HG03520 (cell line): ENCODE measurements around the gene WFDC2.

Experiments
- ATAC-seq: cut with Tn5 transposase; IDR thresholded peaks from one replicate; pipeline ENCODE4 v1.9.1; 2021; ENCODE audit warnings: mild to moderate bottlenecking, moderate library complexity; ENCODE audit not compliant: unreplicated experiment

The WFDC2 gene

GRCh38 chr20:45469336-45470261, at the start of gene WFDC2:
TSS of gene WFDC2 (plus strand) at chr20:45469753. CDS start at chr20:45469782, 29 bp downstream.
- ATAC-seq, result no peak

- no peak for ATAC-seq
Measured at GRCh38 chr20:45420125-45420524, 49.4 kb upstream of the WFDC2 start.

- ATAC-seq, result no peak
Measured at GRCh38 chr20:45423700-45424099, 45.9 kb upstream of the WFDC2 start.

- no peak for ATAC-seq
Measured at GRCh38 chr20:45425561-45425960, 44.0 kb upstream of the WFDC2 start.

GRCh38 chr20:45426320-45427016, 43.1 kb upstream of the WFDC2 start:
- no peak for ATAC-seq

GRCh38 chr20:45427236-45428149, 42.1 kb upstream of the WFDC2 start:
- ATAC-seq, result no peak

GRCh38 chr20:45429618-45430017, 39.9 kb upstream of the WFDC2 start:
- ATAC-seq, result no peak

- peak; percentile 58 for ATAC-seq
Measured at GRCh38 chr20:45432294-45432693, 37.3 kb upstream of the WFDC2 start.

GRCh38 chr20:45433316-45433715, 36.2 kb upstream of the WFDC2 start:
- no peak for ATAC-seq

GRCh38 chr20:45433976-45434375, 35.6 kb upstream of the WFDC2 start:
- no peak for ATAC-seq

- ATAC-seq, result no peak
Measured at GRCh38 chr20:45436732-45437485, 32.6 kb upstream of the WFDC2 start.

GRCh38 chr20:45440424-45440823, 29.1 kb upstream of the WFDC2 start:
- no peak for ATAC-seq

GRCh38 chr20:45440891-45441685, 28.5 kb upstream of the WFDC2 start:
- ATAC-seq, result no peak

- no peak for ATAC-seq
Measured at GRCh38 chr20:45441746-45442145, 27.8 kb upstream of the WFDC2 start.

GRCh38 chr20:45444050-45444449, 25.5 kb upstream of the WFDC2 start:
- ATAC-seq, result no peak

GRCh38 chr20:45445805-45446562, 23.6 kb upstream of the WFDC2 start:
- peak; percentile 50 for ATAC-seq

GRCh38 chr20:45448270-45448669, 21.3 kb upstream of the WFDC2 start:
- no peak for ATAC-seq

GRCh38 chr20:45449528-45449927, 20.0 kb upstream of the WFDC2 start:
- ATAC-seq, result no peak
